NCI-H446 (cell line): Measurements from ENCODE around the gene LDAH.

Experiments used
- DNase-seq, 2 experiments: peaks; one replicate each; lab custom pipeline; 2025; lab: John Stamatoyannopoulos, UW

The LDAH gene

GRCh38 chr2:20682167-20682920 is 140.6 kb downstream of the LDAH start:
- DNase-seq: no peak

- DNase-seq: no peak
These were observed 142.0 kb downstream of the LDAH start for GRCh38 chr2:20680744-20681375.

- DNase-seq: no peak
These were observed 144.1 kb downstream of the LDAH start for GRCh38 chr2:20678780-20679179.

GRCh38 chr2:20678086-20678395 is 144.9 kb downstream of the LDAH start:
- no peak for DNase-seq

- no peak for DNase-seq
These were observed 145.4 kb downstream of the LDAH start for GRCh38 chr2:20677301-20678085.

GRCh38 chr2:20676353-20677215 is 146.3 kb downstream of the LDAH start:
- DNase-seq: no peak

- no peak for DNase-seq
These were observed 147.1 kb downstream of the LDAH start for GRCh38 chr2:20675701-20676352.

- DNase-seq: peak; percentile 25 to 28
These were observed 147.8 kb downstream of the LDAH start for GRCh38 chr2:20674974-20675679.

- no peak for DNase-seq
These were observed 148.5 kb downstream of the LDAH start for GRCh38 chr2:20674309-20674965.

GRCh38 chr2:20673686-20674308 is 149.1 kb downstream of the LDAH start:
- no peak for DNase-seq

- no peak for DNase-seq
These were observed 150.5 kb downstream of the LDAH start for GRCh38 chr2:20672201-20672951.

- DNase-seq: no peak
These were observed 151.2 kb downstream of the LDAH start for GRCh38 chr2:20671736-20672080.

- no peak for DNase-seq
These were observed 151.7 kb downstream of the LDAH start for GRCh38 chr2:20671036-20671735.

GRCh38 chr2:20670315-20671035 is 152.4 kb downstream of the LDAH start:
- DNase-seq: no peak

- no peak for DNase-seq
These were observed 153.2 kb downstream of the LDAH start for GRCh38 chr2:20669562-20670314.

- no peak for DNase-seq
These were observed 153.9 kb downstream of the LDAH start for GRCh38 chr2:20668871-20669475.

GRCh38 chr2:20668451-20668850 is 154.4 kb downstream of the LDAH start:
- DNase-seq: no peak
